GM23248 (cell line): ENCODE data around the gene FAR1. TPM values are rescaled to one million over a fixed set of nuclear protein-coding genes. Genes with fewer than 3 reads are reported as not detected.

Experiments used
- DNase-seq: peaks from one replicate; pipeline ENCODE4 v3.0.0-alpha.2; 2015
- H2AFZ ChIP-seq: fragments of 200-600 bp; sonication (generic); 2 replicates; pipeline ENCODE4 v1.6.1; 2016; ENCODE audit warnings: antibody characterized with exemption
- H3F3A ChIP-seq: fragments of 200-600 bp; sonication (generic); 2 replicates; pipeline ENCODE4 v1.6.1; 2016; ENCODE audit warnings: mild to moderate bottlenecking, antibody characterized with exemption, mixed run types; ENCODE audit not compliant: insufficient read depth
- H3K27ac ChIP-seq: fragments of 200-600 bp; sonication (generic); 2 replicates; pipeline ENCODE4 v1.5.1; 2016; ENCODE audit warnings: mild to moderate bottlenecking
- H3K27me3 ChIP-seq: fragments of 200-600 bp; sonication (generic); replicated peaks from 2 replicates; pipeline ENCODE4 v1.6.1; 2016; ENCODE audit warnings: mild to moderate bottlenecking; ENCODE audit not compliant: insufficient read depth
- H3K36me3 ChIP-seq: fragments of 200-600 bp; sonication (generic); 2 replicates; pipeline ENCODE4 v1.6.1; 2016; ENCODE audit warnings: low read depth, mild to moderate bottlenecking
- H3K4me1 ChIP-seq: fragments of 200-600 bp; sonication (generic); 2 replicates; pipeline ENCODE4 v1.6.1; 2016; ENCODE audit warnings: mild to moderate bottlenecking; ENCODE audit not compliant: insufficient read depth
- H3K4me2 ChIP-seq: fragments of 200-600 bp; sonication (generic); one replicate; pipeline ENCODE4 v1.6.1; 2016; ENCODE audit warnings: mild to moderate bottlenecking; ENCODE audit not compliant: unreplicated experiment
- H3K4me3 ChIP-seq: fragments of 200-600 bp; sonication (generic); 2 replicates; pipeline ENCODE4 v1.5.1; 2016; ENCODE audit warnings: mild to moderate bottlenecking
- H3K79me2 ChIP-seq: fragments of 200-600 bp; sonication (generic); 2 replicates; pipeline ENCODE4 v1.6.1; 2016; ENCODE audit warnings: mild to moderate bottlenecking; ENCODE audit not compliant: insufficient read depth
- H3K9ac ChIP-seq: fragments of 200-600 bp; sonication (generic); 2 replicates; pipeline ENCODE4 v1.6.1; 2016; ENCODE audit warnings: mild to moderate bottlenecking
- H3K9me2 ChIP-seq: fragments of 200-600 bp; sonication (generic); 2 replicates; pipeline ENCODE4 v1.6.1; 2016; ENCODE audit warnings: mixed run types, mild to moderate bottlenecking, moderate library complexity; ENCODE audit not compliant: insufficient read depth
- H3K9me3 ChIP-seq: fragments of 200-600 bp; sonication (generic); one replicate; pipeline ENCODE4 v1.6.1; 2017; ENCODE audit warnings: low read depth
- H4K20me1 ChIP-seq: fragments of 200-600 bp; sonication (generic); 2 replicates; pipeline ENCODE4 v1.6.0; 2016; ENCODE audit not compliant: insufficient read depth
- EZH2 ChIP-seq: fragments of 200-600 bp; sonication (generic); IDR thresholded peaks from 2 replicates; pipeline ENCODE4 v1.6.1; 2018; ENCODE audit warnings: antibody characterized with exemption, mild to moderate bottlenecking; ENCODE audit not compliant: insufficient read depth, poor library complexity, severe bottlenecking
- EZH2phosphoT487 ChIP-seq: fragments of 200-600 bp; sonication (generic); IDR thresholded peaks from 2 replicates; pipeline ENCODE4 v1.6.1; 2018; ENCODE audit warnings: antibody characterized with exemption, moderate library complexity, mild to moderate bottlenecking, low read depth; ENCODE audit not compliant: insufficient read depth
- WGBS, 2 experiments: methylation state at CpG; one replicate each; pipeline ENCODE4 v1.1.6; 2015 to 2017; ENCODE audit warnings: low lambda C conversion rate in 2 of 2, low coverage in 1 of 2; ENCODE audit errors: missing lambda C conversion rate in 2 of 2; 5-methylcytosine and 5-hydroxymethylcytosine counted together
- in situ Hi-C: fragments of 300-500 bp; cut with MboI; formaldehyde crosslinking; loops from 2 replicates; pipeline ENCODE4 v1.15.0; 2020
- polyA plus RNA-seq: library from polyadenylated mRNA; unstranded; fragments of >200 nt; fragmentation: Nextera tagmentation; extraction: Ambion mirVana; gene quantifications from 2 replicates; pipeline ENCODE4 v1.2.1, GENCODE V29; 2016
- total RNA-seq: library from RNA; depleted of rRNA; stranded (reverse); fragments of >200 nt; shearing (Covaris generic); gene quantifications from 2 replicates; pipeline ENCODE4 v1.2.3, GENCODE V29; 2014

Gene FAR1
- total and polyA plus RNA-seq, 2 experiments from 2014 or later = 40.4 to 56.1 TPM

DNA sequence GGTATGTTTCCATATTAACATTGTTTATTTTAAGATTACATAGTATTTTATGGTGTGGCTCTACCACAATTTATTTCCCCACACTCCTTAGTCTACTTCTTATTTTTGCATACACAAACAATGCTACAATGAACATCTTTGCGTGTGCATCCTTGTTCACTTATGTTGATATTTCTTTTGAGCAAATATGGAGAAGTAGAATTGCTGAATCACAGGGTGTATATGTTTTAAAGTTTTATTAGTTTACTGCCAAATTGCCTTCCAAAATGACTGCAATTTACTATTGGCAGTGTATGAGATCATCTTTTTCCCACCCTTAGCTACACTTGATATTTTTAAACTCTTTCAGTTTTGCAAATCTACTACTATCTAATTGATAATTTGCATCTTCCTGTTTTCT, 38.7 kb upstream of the FAR1 start:
- no peak overlapping the region for H2AFZ ChIP-seq
- DNase-seq = no peak
- no peak for TF ChIP-seq EZH2phosphoT487
- H4K20me1 ChIP-seq = no peaks in the 10 kb centered on the region
- WGBS, 2 experiments = 68 to 71% methylated on average over 1 of the region's 1 CpG
- no peak overlapping the region for H3K4me3 ChIP-seq
- no peak overlapping the region for H3K27ac ChIP-seq
- no peak overlapping the region for H3K9ac ChIP-seq
- H3K36me3 ChIP-seq = no peaks in the 10 kb centered on the region
- H3K9me2 ChIP-seq = no peaks in the 10 kb centered on the region
- no peak overlapping the region for H3K4me2 ChIP-seq
- in situ Hi-C loops = no loop called here
- H3K4me1 ChIP-seq = no peaks in the 10 kb centered on the region
- no peaks in the 10 kb centered on the region for H3K27me3 ChIP-seq
- no peaks in the 10 kb centered on the region for H3K9me3 ChIP-seq
- no peaks in the 10 kb centered on the region for H3F3A ChIP-seq
- H3K79me2 ChIP-seq = no peaks in the 10 kb centered on the region

DNA sequence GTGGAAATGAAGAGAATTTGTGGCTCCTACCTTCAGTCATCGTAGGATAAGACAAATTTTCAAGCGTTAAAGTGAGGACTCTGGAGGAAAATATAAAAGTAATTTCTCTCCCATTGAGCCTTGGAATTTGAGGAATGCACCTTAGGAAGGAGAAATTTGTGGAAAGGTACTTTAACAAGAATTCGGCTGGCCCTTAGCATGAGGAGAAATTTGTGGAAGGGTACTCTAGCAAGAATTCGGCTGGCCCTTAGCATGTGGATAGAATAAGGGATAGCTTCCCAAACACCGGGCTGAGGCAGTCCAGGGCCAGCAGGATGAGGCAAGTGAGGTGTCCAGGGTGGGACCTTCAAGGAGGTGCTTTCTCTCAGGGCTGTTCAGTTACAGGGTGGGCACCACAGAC, 33.2 kb upstream of the FAR1 start:
- DNase-seq = no peak
- Histone ChIP-seq H3K27ac (no peak overlapping the region), H3K4me1 (no peaks in the 10 kb centered on the region), H3K9me3 (no peaks in the 10 kb centered on the region), H3K79me2 (no peaks in the 10 kb centered on the region), H3K9ac (no peak overlapping the region), H3K27me3 (no peaks in the 10 kb centered on the region; the same call in 1 of the 2 replicates), H4K20me1 (no peaks in the 10 kb centered on the region), H3K4me2 (no peak overlapping the region), H3K9me2 (no peaks in the 10 kb centered on the region), H2AFZ (no peak overlapping the region), H3K36me3 (no peaks in the 10 kb centered on the region), H3K4me3 (no peak overlapping the region), H3F3A (no peaks in the 10 kb centered on the region)
- WGBS, 2 experiments = 37 to 42% methylated on average over 5 of the region's 5 CpGs
- in situ Hi-C loops = no loop called here
- TF ChIP-seq EZH2 (no peak), EZH2phosphoT487 (no peak)

DNA sequence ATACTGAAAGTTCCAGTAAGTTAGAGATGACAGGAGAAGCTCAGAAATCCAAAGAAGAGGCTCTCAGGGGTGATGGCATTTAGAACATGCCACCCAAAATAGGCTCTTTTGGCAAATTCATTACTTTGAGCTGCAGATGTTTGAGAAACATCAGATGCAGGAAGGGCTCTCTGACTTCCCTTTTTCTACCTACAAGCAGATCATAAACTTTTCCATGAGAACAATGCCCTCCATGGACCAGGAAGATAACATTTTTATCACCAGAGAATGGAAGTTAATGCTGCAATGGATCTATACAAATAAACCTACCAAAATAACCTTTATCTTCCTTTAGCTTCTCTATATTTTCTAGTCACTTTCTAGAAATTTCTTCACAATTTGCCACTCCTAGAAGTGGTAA, 32.7 kb upstream of the FAR1 start:
- no peaks in the 10 kb centered on the region for H3K36me3 ChIP-seq
- DNase-seq = no peak
- no peak overlapping the region for H3K4me3 ChIP-seq
- H3K27ac ChIP-seq = no peak overlapping the region
- no peak for TF ChIP-seq EZH2
- no peak for TF ChIP-seq EZH2phosphoT487
- no peaks in the 10 kb centered on the region for H3K4me1 ChIP-seq
- H3K79me2 ChIP-seq = no peaks in the 10 kb centered on the region
- no peaks in the 10 kb centered on the region; the same call in 1 of the 2 replicates for H3K27me3 ChIP-seq
- no peaks in the 10 kb centered on the region for H3K9me2 ChIP-seq
- no peak overlapping the region for H2AFZ ChIP-seq
- no peak overlapping the region for H3K4me2 ChIP-seq
- no peaks in the 10 kb centered on the region for H3K9me3 ChIP-seq
- H3K9ac ChIP-seq = no peak overlapping the region
- H4K20me1 ChIP-seq = no peaks in the 10 kb centered on the region
- no peaks in the 10 kb centered on the region for H3F3A ChIP-seq
- in situ Hi-C loops = no loop called here

DNA sequence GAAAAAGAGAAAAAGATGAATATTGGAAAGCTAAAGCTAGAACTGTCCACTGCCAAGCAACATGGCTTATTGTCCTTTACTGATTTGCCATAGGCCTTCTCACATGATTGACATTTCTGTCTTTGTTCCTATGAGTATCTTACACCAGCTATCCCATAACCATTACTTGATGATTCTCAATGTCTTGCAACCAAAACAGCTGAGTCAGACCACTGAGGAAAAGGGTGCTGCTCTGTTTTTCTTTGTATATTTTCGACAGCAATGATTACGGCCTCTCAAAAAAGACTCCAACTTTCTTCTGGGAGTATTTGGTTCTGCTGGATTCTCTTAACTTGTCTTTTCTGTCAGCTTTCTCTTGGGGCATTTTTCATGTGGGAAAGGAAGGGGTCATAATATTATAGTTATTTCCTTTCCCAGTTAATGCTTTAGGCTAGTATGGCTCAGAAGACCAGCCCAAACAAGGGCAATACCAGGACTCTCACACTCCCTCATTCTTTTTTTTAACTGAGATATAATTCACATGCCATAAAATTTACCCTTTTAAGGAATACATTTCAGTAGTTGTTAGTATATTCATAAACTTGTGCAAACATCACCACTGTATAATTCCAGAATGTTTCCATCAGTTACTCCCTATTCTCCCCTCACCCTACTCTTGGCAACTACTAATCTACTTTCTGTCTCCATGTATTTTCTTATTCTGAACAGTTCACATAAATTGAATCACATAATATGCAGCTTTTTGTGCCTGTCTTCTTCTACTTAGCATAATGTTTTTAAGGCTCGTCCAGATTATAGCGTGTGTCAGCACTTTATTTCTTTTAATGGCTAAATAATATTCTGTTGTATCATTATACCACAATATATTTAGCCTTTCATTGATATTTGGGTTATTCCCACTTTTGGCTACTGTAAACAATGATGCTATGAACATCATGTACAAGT, 31.1 kb upstream of the FAR1 start:
- Histone ChIP-seq H3F3A (no peaks in the 10 kb centered on the region), H3K4me3 (no peak overlapping the region), H3K9me3 (no peaks in the 10 kb centered on the region), H3K79me2 (no peaks in the 10 kb centered on the region), H4K20me1 (no peaks in the 10 kb centered on the region), H3K36me3 (no peaks in the 10 kb centered on the region), H3K27me3 (no peaks in the 10 kb centered on the region; the same call in 1 of the 2 replicates), H3K4me2 (no peak overlapping the region), H3K27ac (no peak overlapping the region), H3K9me2 (no peaks in the 10 kb centered on the region), H2AFZ (no peak overlapping the region), H3K4me1 (no peaks in the 10 kb centered on the region), H3K9ac (no peak overlapping the region)
- in situ Hi-C loops = no loop called here
- DNase-seq = no peak
- no peak for TF ChIP-seq EZH2
- TF ChIP-seq EZH2phosphoT487 = no peak
- WGBS, 2 experiments = 54 to 59% methylated on average over 4 of the region's 4 CpGs

DNA sequence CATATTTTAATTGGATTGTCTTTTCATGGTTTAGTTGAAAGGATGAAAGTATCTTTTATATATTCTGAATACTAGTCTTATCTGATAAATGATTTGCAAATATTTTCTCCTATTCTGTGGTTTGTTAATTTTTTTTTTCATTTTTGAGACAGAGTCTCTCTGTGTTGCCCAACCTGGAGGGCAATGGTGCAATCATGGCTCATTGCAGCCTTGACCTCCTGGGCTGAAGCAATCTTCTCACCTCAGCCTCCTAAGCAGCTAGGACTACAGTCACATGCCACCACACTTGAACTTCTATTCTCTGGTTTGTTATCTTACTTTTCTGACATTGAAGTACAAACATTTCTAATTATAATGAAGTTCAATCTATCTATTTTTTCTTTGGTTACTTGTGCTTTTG, 30.0 kb upstream of the FAR1 start:
- H3K9me2 ChIP-seq = no peaks in the 10 kb centered on the region
- no peaks in the 10 kb centered on the region for H3K36me3 ChIP-seq
- H2AFZ ChIP-seq = no peak overlapping the region
- no peak for DNase-seq
- H4K20me1 ChIP-seq = no peaks in the 10 kb centered on the region
- no peak overlapping the region for H3K27ac ChIP-seq
- H3F3A ChIP-seq = no peaks in the 10 kb centered on the region
- in situ Hi-C loops = no loop called here
- H3K4me1 ChIP-seq = no peaks in the 10 kb centered on the region
- no peak overlapping the region for H3K4me3 ChIP-seq
- no peaks in the 10 kb centered on the region for H3K79me2 ChIP-seq
- H3K4me2 ChIP-seq = no peak overlapping the region
- TF ChIP-seq EZH2phosphoT487 = no peak
- no peak for TF ChIP-seq EZH2
- no peak overlapping the region for H3K9ac ChIP-seq
- H3K9me3 ChIP-seq = no peaks in the 10 kb centered on the region
- H3K27me3 ChIP-seq = no peaks in the 10 kb centered on the region; the same call in 1 of the 2 replicates
